GM18507 (cell line): Measurements from ENCODE around the gene POM121L2.
"Not testable (repeated sequence)": the region's sequence is repeated elsewhere in the genome, so short reads cannot be mapped to it uniquely, and the experiment has no call there.

Experiments used
- DNase-seq: peaks from one replicate; pipeline ENCODE4 v3.0.0; 2011; ENCODE audit warnings: low read depth; ENCODE audit not compliant: insufficient read length; ENCODE audit errors: extremely low spot score
- FAIRE-seq: peaks from 2 replicates; lab custom pipeline; 2011; peaks lifted over from hg19 to GRCh38; lab: Jason Lieb, UNC

Gene POM121L2

DNA sequence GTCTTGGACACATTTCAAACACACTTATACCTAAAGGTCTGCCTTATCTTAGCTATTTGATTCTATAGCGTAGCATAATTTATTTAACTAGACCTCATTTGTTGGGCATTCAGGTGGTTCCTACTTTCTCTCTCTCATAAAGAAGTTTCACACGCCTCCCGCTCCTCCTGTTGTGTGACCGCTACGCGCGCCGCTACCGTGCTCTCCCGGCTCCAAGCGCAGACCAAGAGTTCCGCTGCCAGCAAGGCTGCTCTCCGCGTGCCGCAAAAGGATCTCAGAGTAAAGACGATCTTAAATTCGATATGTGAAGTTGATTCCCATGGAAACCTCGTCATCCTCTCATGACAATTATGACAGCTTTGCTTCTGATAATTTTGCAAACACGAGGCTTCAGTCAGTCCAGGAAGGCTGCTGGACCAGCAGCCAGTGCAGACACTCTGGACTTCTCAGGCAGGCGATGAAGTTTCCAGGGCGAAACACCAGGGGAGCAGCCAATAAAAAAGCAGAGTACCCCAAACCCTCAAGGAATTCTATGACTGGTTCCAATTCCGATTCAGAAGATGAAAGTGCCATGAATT, 44.1 kb downstream of the POM121L2 start:
- DNase-seq, result no peak
- no peak for FAIRE-seq

DNA sequence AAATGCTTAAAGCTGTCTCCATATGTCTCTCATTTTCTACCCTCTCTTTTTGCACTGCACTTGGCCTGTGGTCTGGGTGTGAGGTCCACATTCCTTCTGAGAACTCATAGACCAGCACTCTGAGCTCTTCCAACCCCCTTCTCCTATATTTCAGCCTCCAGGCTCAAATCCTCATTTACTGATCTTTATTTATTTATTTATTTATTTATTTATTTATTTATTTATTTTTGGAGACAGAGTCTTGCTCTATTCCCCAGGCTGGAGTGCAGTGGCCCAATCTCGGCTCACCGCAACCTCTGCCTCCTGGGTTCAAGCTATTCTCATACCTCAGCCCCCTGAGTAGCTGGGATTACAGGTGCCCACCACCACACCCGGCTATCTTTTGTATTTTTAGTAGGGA, 45.1 kb downstream of the POM121L2 start:
- DNase-seq, FAIRE-seq: not testable (repeated sequence)

DNA sequence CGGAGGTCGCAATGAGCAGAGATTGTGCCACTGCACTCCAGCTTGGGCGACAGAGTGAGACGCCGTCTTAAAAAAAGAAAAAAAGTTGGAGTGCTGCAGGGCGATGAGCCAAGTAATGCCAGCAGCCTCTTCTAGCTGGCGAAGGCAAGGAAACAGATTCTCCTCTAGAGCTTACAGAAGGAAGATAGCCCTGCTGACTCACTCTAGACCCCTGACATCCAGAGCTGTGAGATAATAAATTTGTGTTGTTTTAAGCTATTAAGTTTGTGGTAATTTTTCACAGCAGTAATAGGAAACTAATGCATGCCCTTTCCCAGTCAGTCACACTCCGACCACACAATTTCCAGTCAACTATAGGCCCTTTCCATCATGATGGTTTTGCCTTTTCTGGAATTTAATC, 48.2 kb downstream of the POM121L2 start:
- FAIRE-seq (no peak), DNase-seq (no peak)

DNA sequence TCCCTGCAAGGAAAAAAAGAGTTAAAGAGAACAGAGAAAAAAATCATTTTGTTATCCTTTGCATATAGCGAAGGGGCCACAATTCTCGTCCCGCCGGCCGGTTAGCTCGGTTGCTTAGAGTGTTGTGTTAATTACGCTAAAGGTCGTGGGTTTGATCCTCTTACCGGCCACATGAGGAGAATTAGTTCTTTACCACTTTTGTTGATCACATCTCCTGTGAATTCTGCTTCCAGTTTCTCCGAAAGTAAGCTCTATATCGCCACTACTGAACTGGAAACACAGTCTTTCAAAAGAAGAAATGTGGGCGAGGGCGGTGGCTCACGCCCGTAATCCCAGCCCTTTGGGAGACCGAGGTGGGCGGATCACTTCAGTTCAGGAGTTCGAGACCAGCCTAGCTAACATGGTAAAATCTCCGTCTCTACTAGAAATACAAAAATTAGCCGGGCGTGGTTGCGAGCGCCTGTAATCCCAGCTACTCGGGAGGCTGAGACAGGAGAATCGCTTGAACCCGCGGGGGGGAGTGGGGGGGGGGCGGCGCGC, 51.2 kb downstream of the POM121L2 start:
- no peak for FAIRE-seq
- no peak for DNase-seq

DNA sequence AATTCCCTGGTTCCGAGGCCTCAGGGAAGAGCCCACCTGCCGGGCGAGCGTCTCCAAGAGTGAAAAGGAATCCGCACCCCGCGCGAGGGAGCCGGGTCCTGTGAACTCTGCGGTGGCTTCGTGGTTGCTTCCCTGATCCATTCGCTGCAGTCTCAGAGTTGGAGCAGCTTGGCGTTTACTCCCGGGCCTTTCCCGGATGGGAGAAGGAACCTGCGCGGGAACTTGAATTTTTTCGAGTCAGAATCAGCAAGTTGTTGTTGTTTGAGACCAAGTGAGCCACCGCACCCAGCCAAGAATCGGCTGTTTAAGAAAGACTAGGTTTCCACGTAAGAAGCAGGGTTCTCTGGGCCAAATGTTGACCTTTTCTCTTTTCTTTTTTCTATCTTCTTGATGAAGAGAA, 51.7 kb downstream of the POM121L2 start:
- DNase-seq (no peak), FAIRE-seq (no peak)
